ENCODE data around the gene LENG9.
A peak's percentile ranks its signal among the peaks of the same experiment; 100 is the strongest.

Gene LENG9

DNA sequence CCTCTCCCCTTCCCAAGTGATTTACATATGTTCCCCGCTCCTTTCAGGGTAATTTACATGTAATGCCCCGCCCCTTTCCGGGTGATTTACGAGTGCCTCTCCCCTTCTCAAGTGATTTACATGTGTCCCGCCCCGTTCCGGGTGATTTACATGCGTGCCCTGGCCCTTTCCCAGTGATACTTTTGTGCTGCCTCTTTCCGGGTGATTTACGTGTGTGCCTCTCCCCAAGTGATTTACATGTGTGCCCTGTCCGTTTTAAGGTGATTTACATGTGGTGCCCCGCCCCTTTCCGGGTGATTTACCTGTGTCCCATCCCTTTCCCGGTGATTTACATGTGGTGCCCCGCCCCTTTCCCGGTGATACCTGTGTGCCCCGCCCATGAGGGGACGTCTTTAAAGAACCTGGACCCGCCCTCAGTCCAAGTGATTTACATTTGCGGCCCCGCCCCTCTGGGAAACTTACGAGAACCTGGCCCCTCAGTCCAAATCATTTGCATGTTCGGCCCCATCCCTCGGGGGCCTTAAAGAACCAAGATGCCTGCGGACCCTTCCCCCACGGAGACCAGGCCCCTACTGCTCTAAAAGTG lies 559 bp upstream of the LENG9 start (continued):
- 0 out of 2 replicates have a peak, but pooled peaks have one; percentile 28 for TF ChIP-seq ZNF394 (tag by site-specific recombination; IDR thresholded peaks at IDR 0.05; ENCODE audit: borderline replicate concordance)
- TF ChIP-seq ZBTB8A (tag by site-specific recombination; IDR thresholded peaks at IDR 0.05), result peak; percentile 96
- peak; percentile 97 for TF ChIP-seq SP3 (tag by site-specific recombination; IDR thresholded peaks at IDR 0.05)
- TF ChIP-seq SP2 (tag by site-specific recombination; IDR thresholded peaks at IDR 0.05), result peak; percentile 67
- TF ChIP-seq, protein P1, sequence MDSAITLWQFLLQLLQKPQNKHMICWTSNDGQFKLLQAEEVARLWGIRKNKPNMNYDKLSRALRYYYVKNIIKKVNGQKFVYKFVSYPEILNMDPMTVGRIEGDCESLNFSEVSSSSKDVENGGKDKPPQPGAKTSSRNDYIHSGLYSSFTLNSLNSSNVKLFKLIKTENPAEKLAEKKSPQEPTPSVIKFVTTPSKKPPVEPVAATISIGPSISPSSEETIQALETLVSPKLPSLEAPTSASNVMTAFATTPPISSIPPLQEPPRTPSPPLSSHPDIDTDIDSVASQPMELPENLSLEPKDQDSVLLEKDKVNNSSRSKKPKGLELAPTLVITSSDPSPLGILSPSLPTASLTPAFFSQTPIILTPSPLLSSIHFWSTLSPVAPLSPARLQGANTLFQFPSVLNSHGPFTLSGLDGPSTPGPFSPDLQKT (IDR thresholded peaks at IDR 0.05; ENCODE audit: borderline replicate concordance, low read depth, low read length), result peak; percentile 69; the same call in 1 of the 2 replicates
- no peak for TF ChIP-seq ZNF561 (tag by site-specific recombination; IDR thresholded peaks at IDR 0.05; ENCODE audit: borderline replicate concordance)

DNA sequence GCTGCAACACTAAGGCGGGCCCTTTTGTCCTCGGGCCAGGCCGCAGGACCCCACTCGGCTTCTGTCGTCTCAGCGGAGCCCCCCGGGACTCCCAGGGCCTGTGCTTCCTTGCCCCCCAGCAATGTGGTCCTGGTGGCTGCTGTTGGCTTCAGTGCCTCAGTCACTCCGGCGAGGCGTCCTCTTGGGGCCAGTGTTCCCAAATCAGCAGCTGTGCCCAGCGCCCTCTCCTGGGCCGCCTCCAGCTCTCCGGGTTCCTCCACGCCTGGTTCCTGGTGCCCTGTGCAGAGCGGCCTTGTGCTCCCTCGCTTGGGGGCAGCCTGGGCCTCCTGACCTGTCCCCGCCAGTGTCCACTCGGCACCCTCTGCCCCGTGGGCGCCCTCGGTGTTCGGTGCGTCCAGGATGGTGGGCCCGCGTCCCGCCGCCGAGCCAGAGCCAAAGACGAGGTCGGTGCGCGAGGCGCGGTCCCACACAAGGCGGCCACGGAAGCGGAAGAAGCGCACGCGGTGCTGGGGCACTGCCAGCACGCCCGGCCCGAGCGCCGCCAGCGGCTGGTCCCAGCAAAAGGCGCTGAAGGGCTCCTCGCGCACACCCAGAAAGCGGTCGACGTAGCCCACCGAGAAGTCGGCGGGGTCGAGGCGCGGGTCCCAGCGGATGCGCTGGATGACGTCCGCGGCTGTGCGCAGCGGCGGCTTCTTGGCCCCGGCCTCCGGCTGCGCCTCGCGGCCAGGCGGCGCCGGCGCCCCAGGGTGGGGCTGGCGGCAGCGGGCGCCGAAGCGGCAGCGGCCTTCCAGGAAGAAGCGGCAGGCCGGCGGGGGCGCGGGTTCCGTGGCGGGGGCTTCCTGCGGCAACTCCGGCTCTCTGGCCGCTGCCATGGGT lies 685 bp downstream of the LENG9 start:
- ChIA-PET POLR2A (interaction anchor here (0.7 to 6.8 kb wide), 17 partner anchors 7 to 1162 kb away, joined by 3 to 64 read pairs (median 6); partner anchors contain the start of genes CDC42EP5, CNOT3, ISOC2 and LENG8), CTCF (interaction anchor here (1.6 kb wide), 1 partner anchor 15 kb away, joined by 6 read pairs; no protein-coding TSS in a partner anchor)
- peak overlapping the region; percentile 90 for H3K4me3 ChIP-seq (ENCODE audit: low read depth, low read length)
- peaks cover 22 to 44% of the 10 kb centered on the region in 2 experiments for H3K36me3 ChIP-seq (ENCODE audit: control insufficient read depth in 2 of 2, insufficient read depth in 1 of 2, low read length in 2 of 2)
- peaks cover 5% of the 10 kb centered on the region; the same call in 1 of the 2 replicates for H3K4me1 ChIP-seq (ENCODE audit: control insufficient read depth, insufficient read depth, low read length)
- no peaks in the 10 kb centered on the region for H3K9me3 ChIP-seq (ENCODE audit: control insufficient read depth, insufficient read depth, low read depth, low read length)
- H3K27ac ChIP-seq (ENCODE audit: extremely low read depth, low read depth, low read length), result peak overlapping the region; percentile 81; the same call in 1 of the 2 replicates
- TF ChIP-seq ZBTB8A (tag by site-specific recombination; IDR thresholded peaks at IDR 0.05) (peak; percentile 63; the same call in 1 of the 2 replicates), ZNF707 (tag by site-specific recombination; IDR thresholded peaks at IDR 0.05) (no peak), MZF1 (tag by site-specific recombination; IDR thresholded peaks at IDR 0.05; ENCODE audit: borderline replicate concordance) (no peak), ZNF777 (tag by site-specific recombination; IDR thresholded peaks at IDR 0.05; ENCODE audit: borderline replicate concordance) (no peak), ZNF544 (tag by site-specific recombination; IDR thresholded peaks at IDR 0.05) (no peak), ZBTB17 (tag by site-specific recombination; IDR thresholded peaks at IDR 0.05) (peak; percentile 13; the same call in 1 of the 2 replicates), IKZF3 (tag by site-specific recombination; IDR thresholded peaks at IDR 0.05) (no peak), ZNF600 (tag by site-specific recombination; IDR thresholded peaks at IDR 0.05) (peak; percentile 45; the same call in 1 of the 2 replicates), GLIS2 (tag by site-specific recombination; IDR thresholded peaks at IDR 0.05) (peak; percentile 58), HOXC10 (CRISPR knock-in tag; IDR thresholded peaks at IDR 0.05) (peak; percentile 47), RBAK (tag by site-specific recombination; IDR thresholded peaks at IDR 0.05) (no peak), ZNF76 (tag by site-specific recombination; IDR thresholded peaks at IDR 0.05; ENCODE audit: borderline replicate concordance, low read depth) (no peak), ZNF311 (tag by site-specific recombination; IDR thresholded peaks at IDR 0.05; ENCODE audit: borderline replicate concordance) (no peak), ZNF416 (tag by site-specific recombination; IDR thresholded peaks at IDR 0.05) (no peak), ZNF341 (tag by site-specific recombination; IDR thresholded peaks at IDR 0.05; ENCODE audit: low read depth) (no peak), ZFP69B (tag by site-specific recombination; IDR thresholded peaks at IDR 0.05) (peak; percentile 63), ZNF48 (tag by site-specific recombination; IDR thresholded peaks at IDR 0.05) (no peak)
- TF ChIP-seq, protein P2, sequence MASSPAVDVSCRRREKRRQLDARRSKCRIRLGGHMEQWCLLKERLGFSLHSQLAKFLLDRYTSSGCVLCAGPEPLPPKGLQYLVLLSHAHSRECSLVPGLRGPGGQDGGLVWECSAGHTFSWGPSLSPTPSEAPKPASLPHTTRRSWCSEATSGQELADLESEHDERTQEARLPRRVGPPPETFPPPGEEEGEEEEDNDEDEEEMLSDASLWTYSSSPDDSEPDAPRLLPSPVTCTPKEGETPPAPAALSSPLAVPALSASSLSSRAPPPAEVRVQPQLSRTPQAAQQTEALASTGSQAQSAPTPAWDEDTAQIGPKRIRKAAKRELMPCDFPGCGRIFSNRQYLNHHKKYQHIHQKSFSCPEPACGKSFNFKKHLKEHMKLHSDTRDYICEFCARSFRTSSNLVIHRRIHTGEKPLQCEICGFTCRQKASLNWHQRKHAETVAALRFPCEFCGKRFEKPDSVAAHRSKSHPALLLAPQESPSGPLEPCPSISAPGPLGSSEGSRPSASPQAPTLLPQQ (tag by site-specific recombination; IDR thresholded peaks at IDR 0.05), result peak; percentile 89
- TF ChIP-seq, protein P3, sequence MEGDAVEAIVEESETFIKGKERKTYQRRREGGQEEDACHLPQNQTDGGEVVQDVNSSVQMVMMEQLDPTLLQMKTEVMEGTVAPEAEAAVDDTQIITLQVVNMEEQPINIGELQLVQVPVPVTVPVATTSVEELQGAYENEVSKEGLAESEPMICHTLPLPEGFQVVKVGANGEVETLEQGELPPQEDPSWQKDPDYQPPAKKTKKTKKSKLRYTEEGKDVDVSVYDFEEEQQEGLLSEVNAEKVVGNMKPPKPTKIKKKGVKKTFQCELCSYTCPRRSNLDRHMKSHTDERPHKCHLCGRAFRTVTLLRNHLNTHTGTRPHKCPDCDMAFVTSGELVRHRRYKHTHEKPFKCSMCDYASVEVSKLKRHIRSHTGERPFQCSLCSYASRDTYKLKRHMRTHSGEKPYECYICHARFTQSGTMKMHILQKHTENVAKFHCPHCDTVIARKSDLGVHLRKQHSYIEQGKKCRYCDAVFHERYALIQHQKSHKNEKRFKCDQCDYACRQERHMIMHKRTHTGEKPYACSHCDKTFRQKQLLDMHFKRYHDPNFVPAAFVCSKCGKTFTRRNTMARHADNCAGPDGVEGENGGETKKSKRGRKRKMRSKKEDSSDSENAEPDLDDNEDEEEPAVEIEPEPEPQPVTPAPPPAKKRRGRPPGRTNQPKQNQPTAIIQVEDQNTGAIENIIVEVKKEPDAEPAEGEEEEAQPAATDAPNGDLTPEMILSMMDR (tag by site-specific recombination; IDR thresholded peaks at IDR 0.05), result 0 out of 2 replicates have a peak, but pooled peaks have one; percentile 39
- TF ChIP-seq, protein P4, sequence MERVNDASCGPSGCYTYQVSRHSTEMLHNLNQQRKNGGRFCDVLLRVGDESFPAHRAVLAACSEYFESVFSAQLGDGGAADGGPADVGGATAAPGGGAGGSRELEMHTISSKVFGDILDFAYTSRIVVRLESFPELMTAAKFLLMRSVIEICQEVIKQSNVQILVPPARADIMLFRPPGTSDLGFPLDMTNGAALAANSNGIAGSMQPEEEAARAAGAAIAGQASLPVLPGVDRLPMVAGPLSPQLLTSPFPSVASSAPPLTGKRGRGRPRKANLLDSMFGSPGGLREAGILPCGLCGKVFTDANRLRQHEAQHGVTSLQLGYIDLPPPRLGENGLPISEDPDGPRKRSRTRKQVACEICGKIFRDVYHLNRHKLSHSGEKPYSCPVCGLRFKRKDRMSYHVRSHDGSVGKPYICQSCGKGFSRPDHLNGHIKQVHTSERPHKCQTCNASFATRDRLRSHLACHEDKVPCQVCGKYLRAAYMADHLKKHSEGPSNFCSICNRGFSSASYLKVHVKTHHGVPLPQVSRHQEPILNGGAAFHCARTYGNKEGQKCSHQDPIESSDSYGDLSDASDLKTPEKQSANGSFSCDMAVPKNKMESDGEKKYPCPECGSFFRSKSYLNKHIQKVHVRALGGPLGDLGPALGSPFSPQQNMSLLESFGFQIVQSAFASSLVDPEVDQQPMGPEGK (tag by site-specific recombination; IDR thresholded peaks at IDR 0.05), result peak; percentile 17; the same call in 1 of the 2 replicates
- TF ChIP-seq, protein P5, sequence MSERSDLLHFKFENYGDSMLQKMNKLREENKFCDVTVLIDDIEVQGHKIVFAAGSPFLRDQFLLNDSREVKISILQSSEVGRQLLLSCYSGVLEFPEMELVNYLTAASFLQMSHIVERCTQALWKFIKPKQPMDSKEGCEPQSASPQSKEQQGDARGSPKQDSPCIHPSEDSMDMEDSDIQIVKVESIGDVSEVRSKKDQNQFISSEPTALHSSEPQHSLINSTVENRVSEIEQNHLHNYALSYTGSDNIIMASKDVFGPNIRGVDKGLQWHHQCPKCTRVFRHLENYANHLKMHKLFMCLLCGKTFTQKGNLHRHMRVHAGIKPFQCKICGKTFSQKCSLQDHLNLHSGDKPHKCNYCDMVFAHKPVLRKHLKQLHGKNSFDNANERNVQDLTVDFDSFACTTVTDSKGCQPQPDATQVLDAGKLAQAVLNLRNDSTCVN (tag by site-specific recombination; optimal IDR thresholded peaks at IDR 0.05), result peak; percentile 56
